ENCODE results near the gene PRSS56.

PRSS56 gene

DNA sequence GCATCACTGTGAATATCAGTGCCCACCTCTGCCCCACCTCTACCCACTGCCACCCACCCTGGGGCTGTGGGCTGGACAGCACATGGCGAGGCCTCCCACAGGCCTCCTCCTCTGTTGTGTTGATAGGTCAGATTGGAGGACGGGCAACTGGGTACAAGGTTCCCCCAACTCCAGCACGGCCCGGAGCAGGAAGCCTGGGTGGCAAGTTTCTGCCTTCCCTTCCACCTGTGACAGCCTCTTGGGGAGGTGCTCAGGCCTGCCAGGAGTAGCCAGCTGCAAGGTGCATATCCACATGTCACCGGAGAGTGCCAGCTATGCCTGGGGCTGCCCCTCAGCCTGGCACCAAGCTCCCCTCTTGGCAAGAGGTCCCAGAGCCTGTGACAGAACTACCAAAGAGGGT, 25.6 kb upstream of the PRSS56 start:
- TF ChIP-seq, protein P1, sequence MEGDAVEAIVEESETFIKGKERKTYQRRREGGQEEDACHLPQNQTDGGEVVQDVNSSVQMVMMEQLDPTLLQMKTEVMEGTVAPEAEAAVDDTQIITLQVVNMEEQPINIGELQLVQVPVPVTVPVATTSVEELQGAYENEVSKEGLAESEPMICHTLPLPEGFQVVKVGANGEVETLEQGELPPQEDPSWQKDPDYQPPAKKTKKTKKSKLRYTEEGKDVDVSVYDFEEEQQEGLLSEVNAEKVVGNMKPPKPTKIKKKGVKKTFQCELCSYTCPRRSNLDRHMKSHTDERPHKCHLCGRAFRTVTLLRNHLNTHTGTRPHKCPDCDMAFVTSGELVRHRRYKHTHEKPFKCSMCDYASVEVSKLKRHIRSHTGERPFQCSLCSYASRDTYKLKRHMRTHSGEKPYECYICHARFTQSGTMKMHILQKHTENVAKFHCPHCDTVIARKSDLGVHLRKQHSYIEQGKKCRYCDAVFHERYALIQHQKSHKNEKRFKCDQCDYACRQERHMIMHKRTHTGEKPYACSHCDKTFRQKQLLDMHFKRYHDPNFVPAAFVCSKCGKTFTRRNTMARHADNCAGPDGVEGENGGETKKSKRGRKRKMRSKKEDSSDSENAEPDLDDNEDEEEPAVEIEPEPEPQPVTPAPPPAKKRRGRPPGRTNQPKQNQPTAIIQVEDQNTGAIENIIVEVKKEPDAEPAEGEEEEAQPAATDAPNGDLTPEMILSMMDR (IDR thresholded peaks at IDR 0.05; ENCODE audit: control extremely low read depth, extremely low read depth, low read depth, missing control alignments): no peak
- CTCF ChIA-PET: interaction anchor here (1.2 kb wide), 1 partner anchor 10 kb away, joined by 3 read pairs; no protein-coding TSS in a partner anchor
- POLR2A ChIA-PET: no interaction called here
- DNase-seq (ENCODE audit: extremely low spot score): no peak

DNA sequence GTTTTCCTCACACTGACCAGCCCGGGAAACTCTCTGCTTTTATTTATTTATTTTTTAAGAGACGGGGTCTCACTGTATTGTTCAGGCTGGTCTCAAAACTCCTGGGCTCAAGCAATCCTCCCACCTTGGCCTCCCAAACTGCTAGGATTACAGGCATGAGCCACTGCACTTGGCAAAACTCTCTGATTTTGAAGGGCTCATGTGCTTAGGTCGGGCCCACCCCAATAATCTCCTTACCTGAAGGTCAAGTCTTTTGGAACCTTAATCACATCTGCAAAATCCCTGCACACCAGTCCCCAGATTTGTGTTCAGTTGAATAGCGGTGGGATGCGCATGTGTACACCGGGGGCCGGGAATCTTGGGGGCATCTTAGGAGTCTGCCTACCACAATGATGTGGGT, 24.9 kb upstream of the PRSS56 start:
- no peak for DNase-seq (ENCODE audit: extremely low spot score)
- TF ChIP-seq, protein P1 (IDR thresholded peaks at IDR 0.05; ENCODE audit: control extremely low read depth, extremely low read depth, low read depth, missing control alignments): no peak
- ChIA-PET POLR2A (no interaction called here), CTCF (no interaction called here)

- CTCF ChIA-PET: no interaction called here
- TF ChIP-seq, protein P1 (IDR thresholded peaks at IDR 0.05; ENCODE audit: control extremely low read depth, extremely low read depth, low read depth, missing control alignments): no peak
- POLR2A ChIA-PET: interaction anchor here (0.7 kb wide), 1 partner anchor 171 kb away, joined by 3 read pairs; no protein-coding TSS in a partner anchor
- DNase-seq (ENCODE audit: extremely low spot score): no peak
These were observed 23.5 kb upstream of the PRSS56 start for GRCh38 chr2:232496501-232497270.

GRCh38 chr2:232497348-232497747, 22.8 kb upstream of the PRSS56 start:
- CTCF ChIA-PET: no interaction called here
- POLR2A ChIA-PET: interaction anchor here (0.7 kb wide), 1 partner anchor 172 kb away, joined by 3 read pairs; no protein-coding TSS in a partner anchor
- DNase-seq (ENCODE audit: extremely low spot score): no peak

GRCh38 chr2:232498452-232498851, 21.7 kb upstream of the PRSS56 start:
- DNase-seq (ENCODE audit: extremely low spot score): no peak
- CTCF ChIA-PET: no interaction called here
- POLR2A ChIA-PET: no interaction called here
- TF ChIP-seq, protein P1 (IDR thresholded peaks at IDR 0.05; ENCODE audit: control extremely low read depth, extremely low read depth, low read depth, missing control alignments): no peak

More at GRCh38 chr2:232497348-232497747, 22.8 kb upstream of the PRSS56 start:
- TF ChIP-seq, protein P1 (IDR thresholded peaks at IDR 0.05; ENCODE audit: control extremely low read depth, extremely low read depth, low read depth, missing control alignments): no peak

DNA sequence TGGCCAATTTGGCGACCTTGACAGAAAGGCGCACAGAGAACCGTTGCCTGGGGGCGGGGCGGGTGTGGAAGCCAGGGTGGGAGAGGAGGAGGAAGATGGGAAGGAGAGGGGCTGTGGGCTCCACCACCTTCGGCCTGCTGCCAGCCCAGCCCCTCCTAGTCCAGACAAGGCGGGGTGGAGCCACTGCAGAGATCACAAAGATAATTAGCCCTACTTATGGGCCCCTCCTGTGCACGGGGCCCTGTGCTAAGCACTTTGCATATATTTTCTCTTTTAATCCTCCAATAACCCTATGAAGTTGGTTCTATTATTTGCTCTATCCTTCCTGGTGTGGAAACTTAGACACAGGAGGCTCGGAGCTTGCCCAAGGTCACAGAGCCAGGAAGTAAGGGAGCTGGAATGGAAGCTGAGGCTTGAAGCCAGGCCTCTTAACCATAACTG, 18.8 kb upstream of the PRSS56 start:
- TF ChIP-seq, protein P1 (IDR thresholded peaks at IDR 0.05; ENCODE audit: control extremely low read depth, extremely low read depth, low read depth, missing control alignments): no peak
- ChIA-PET CTCF (no interaction called here), POLR2A (no interaction called here)
- DNase-seq (ENCODE audit: extremely low spot score): no peak

Measured in GM10248 (cell line).